Ovary (tissue), 3 donors: ENCODE data around the gene SCYGR5.

ENCODE experiments used
- EP300 ChIP-seq: sonication (generic); formaldehyde crosslinking; IDR thresholded peaks from one replicate; pipeline ENCODE4 v1.6.1; 2017; ENCODE audit warnings: antibody characterized with exemption
- POLR2A ChIP-seq: fragments of 450-650 bp; IDR thresholded peaks from one replicate; pipeline ENCODE4 v1.6.1; 2017; ENCODE audit warnings: antibody characterized with exemption, mild to moderate bottlenecking, moderate library complexity
- TF ChIP-seq, protein P1 (sequence below), 3 donors: fragments of 450-650 bp in 2 of 3; fragments of 200-600 bp in 1 of 3; IDR thresholded peaks; one replicate each; pipeline versions ENCODE4 v1.5.1 to v1.8.0; 2016 to 2022; ENCODE audit warnings: antibody characterized with exemption in 3 of 3, mild to moderate bottlenecking in 1 of 3
- donor health status: DM: no; HTN: no; CAD: no.

DNA sequence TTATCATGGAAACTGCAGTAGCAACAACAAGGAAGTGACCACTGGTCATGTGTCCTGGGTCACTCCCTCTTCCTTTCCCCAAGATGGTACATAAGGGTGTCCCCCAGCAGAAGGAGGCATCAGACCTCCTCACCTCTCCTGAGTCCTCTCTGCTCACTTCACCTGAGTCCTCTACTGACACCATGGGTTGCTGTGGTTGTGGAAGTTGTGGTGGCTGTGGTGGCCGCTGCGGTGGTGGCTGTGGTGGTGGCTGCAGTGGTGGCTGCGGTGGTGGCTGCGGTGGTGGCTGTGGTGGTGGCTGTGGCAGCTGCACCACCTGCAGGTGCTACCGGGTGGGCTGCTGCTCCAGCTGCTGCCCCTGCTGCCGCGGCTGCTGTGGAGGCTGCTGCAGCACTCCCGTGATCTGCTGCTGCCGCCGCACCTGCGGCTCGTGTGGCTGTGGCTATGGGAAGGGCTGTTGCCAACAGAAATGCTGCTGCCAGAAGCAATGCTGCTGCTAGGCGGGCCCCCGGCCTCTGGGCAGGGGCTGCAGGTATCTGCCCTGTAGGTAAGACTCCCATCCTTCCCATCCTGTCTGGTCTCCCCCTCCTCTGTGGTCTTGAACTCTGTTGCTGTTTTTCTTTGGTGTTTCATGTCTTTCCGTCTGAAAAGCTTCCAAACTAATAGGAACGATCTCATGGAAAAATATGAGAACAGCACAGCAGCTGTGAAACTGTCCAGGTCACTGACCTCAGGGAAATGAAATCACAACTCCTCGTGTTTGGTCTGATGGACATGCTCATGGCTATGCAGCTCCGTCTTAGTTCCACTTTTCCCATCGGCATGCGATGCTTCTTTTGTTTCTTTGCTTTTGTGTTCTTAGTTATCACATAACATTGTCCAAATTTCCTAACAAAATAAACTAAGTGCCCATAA is 49.0 kb upstream of the SCYGR5 start, which contains the start of gene SCYGR4:
- TF ChIP-seq, protein P1, sequence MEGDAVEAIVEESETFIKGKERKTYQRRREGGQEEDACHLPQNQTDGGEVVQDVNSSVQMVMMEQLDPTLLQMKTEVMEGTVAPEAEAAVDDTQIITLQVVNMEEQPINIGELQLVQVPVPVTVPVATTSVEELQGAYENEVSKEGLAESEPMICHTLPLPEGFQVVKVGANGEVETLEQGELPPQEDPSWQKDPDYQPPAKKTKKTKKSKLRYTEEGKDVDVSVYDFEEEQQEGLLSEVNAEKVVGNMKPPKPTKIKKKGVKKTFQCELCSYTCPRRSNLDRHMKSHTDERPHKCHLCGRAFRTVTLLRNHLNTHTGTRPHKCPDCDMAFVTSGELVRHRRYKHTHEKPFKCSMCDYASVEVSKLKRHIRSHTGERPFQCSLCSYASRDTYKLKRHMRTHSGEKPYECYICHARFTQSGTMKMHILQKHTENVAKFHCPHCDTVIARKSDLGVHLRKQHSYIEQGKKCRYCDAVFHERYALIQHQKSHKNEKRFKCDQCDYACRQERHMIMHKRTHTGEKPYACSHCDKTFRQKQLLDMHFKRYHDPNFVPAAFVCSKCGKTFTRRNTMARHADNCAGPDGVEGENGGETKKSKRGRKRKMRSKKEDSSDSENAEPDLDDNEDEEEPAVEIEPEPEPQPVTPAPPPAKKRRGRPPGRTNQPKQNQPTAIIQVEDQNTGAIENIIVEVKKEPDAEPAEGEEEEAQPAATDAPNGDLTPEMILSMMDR (IDR thresholded peaks at IDR 0.05): no peak
- TF ChIP-seq EP300 (no peak), POLR2A (no peak)
